GM19438 (cell line): ENCODE measurements around the gene ZCCHC7.

Experiments
- ATAC-seq: cut with Tn5 transposase; IDR thresholded peaks from one replicate; pipeline ENCODE4 v1.9.1; 2021; ENCODE audit warnings: low read depth; ENCODE audit not compliant: unreplicated experiment

Gene ZCCHC7

GRCh38 chr9:37328556-37329227 lies 208.3 kb downstream of the ZCCHC7 start:
- ATAC-seq, result no peak

GRCh38 chr9:37329576-37329975 lies 209.2 kb downstream of the ZCCHC7 start:
- no peak for ATAC-seq

DNA sequence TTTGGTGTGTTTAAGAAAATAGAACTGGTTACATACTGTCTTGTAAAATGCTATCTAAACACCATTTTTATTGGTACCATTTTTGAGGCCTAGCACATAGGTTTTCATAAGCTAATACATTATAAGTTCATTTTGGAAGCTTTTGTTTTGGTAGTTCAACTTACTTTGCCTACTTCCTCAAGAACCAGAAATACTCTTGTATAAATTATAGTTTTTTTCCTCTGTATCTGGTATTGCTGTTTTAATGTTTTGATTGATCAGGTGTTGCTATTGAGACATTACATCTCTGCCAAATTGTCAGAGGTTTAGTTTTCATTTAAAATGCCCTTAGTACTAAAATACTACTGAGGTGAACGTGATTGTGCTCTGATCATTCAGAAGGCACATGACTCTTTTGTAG lies 211.5 kb downstream of the ZCCHC7 start:
- ATAC-seq, result no peak

GRCh38 chr9:37332578-37332977 lies 212.2 kb downstream of the ZCCHC7 start:
- no peak for ATAC-seq

- no peak for ATAC-seq
Observed at GRCh38 chr9:37333288-37333687, 212.9 kb downstream of the ZCCHC7 start.

DNA sequence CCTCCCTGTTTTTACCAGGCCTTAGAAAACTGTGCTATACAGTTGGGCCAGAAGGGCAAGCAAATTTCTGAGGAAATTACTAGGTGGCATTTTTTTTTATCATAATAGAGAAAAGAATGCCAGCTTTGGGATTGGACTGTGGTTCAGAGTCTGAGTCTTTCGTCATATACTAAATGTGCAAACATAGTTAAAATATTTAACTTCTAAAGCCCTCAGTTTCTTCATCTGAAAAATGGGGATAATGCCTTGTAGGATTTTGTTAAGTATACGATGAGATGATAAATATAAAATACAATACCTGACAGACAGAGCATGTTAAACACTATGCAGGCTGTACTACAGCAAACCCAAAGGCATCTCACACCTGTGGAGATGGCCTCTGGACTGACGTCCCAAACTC lies 214.9 kb downstream of the ZCCHC7 start:
- ATAC-seq, result no peak

- ATAC-seq, result no peak
Observed at GRCh38 chr9:37336150-37336549, 215.8 kb downstream of the ZCCHC7 start.

DNA sequence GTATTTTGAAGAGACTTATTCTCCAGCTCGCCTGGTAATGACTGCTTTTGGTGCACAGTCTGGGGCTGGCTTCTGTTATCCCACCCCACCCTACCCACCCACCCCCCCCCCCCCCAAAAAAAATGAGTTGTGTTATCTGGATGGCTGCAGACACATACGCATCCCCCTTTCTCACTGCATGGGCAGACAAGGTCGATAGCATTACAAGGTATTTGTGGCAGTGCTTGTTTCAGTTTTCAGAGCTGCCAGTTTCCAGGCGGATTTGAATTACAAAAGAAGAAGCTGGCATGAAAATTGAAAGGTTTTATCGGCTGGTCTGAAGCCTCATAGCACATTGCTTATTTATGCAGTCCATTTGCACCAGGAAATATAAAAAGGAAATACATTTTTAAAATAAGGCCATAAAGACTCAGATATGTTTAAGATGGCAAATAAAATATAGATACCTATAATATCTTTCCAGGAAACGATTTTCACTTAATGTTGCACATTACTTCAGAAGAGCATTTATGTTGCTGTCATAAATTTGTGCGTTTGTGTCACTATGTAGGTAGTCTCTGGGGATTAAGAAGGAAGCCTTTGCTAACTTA lies 217.0 kb downstream of the ZCCHC7 start:
- ATAC-seq, result no peak

GRCh38 chr9:37338218-37338617 lies 217.8 kb downstream of the ZCCHC7 start:
- no peak for ATAC-seq

DNA sequence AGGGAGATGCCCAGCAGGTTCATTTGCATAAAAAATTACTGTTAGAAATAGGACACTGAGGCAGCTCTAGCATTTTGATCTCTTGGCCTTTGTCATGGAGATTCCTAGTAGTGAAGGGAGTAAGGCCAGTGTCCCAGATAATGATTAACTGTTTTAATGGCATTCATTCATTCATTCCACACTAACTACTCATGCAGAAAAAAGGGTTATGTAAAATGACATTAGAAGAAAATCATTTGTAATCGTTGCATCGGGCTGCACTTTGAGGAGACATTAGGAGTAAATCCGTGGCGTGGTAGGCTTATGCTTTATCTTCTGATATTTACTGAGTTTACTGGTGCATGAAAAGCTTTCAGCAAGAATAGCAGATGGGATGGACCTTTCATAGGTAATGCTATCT lies 219.5 kb downstream of the ZCCHC7 start:
- ATAC-seq, result no peak

DNA sequence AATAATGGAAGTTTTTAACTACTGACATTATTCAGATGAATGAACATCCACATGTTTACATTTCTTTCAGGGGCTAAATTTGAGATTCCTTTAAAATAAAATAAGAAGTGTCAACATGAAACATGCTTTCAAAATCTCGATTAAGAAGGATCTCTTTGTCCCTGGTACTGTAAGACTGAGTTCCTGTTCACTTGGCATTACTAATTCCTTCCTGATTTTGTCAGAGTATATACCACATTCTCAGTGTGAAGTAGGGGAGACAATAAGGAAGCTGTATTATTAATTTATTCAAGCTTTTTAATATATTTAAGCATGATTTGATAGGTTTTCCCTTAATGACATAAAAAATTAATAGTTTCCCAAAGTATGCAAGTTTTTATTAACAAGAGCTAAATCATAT lies 220.6 kb downstream of the ZCCHC7 start:
- ATAC-seq, result no peak

DNA sequence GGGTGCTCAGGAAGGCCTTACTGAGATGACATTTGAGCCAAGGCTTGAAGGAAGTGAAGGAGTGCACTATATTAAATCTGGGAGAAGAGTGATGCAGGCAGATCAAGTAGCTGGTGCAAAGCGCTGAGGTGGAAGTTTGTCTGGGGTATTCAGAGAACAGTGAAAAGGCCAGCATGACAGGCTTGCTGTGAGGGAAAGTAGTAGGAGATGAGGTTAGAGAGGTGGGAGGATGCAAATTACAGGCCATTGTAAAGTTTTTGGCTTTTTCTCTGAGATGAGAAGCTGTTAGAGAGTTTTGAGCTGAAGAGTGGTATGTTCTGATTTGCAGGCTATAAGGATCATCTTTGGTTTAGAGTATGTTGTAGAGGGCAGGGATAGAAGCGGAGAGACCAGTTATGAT lies 221.3 kb downstream of the ZCCHC7 start:
- no peak for ATAC-seq

- no peak for ATAC-seq
Observed at GRCh38 chr9:37342493-37342892, 222.1 kb downstream of the ZCCHC7 start.

GRCh38 chr9:37342895-37343294 lies 222.5 kb downstream of the ZCCHC7 start:
- no peak for ATAC-seq

- ATAC-seq, result no peak
Observed at GRCh38 chr9:37343724-37344123, 223.3 kb downstream of the ZCCHC7 start.

DNA sequence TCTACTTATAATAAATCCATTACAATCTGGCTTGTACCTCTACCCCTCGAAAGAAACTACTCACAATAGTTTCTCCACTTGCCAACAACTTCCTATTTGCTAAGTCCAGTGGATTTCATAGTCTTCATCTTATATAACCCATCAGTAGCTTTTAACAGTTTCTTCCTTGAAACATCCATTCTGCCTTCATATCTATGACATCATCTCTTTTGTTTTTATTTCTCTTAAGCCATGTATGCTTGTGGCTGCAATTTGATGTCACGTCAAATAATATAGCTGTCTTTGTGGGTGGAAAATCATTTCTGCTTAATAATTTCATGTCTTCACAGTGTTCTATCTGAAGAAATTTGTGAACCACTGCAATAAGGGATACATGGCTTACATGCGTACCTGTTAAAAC lies 224.7 kb downstream of the ZCCHC7 start:
- ATAC-seq, result no peak

DNA sequence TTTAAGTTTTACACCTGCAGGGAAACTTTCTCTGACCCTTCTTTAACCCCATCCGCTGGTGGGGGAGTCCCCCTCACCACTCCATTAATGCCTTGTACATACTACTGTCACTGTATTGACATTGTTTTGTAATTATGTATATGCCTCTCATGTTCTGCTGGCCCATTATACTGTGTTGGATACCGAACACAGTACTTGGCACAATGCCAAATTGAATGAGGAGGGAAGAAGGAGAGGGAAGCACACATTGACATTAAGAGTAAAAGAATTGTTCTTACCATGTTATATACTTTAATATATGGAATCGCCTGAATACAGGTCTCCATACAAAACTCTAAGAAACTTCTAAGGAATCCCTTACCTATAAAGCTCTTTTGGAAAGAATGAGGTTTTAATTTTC lies 228.5 kb downstream of the ZCCHC7 start:
- no peak for ATAC-seq

DNA sequence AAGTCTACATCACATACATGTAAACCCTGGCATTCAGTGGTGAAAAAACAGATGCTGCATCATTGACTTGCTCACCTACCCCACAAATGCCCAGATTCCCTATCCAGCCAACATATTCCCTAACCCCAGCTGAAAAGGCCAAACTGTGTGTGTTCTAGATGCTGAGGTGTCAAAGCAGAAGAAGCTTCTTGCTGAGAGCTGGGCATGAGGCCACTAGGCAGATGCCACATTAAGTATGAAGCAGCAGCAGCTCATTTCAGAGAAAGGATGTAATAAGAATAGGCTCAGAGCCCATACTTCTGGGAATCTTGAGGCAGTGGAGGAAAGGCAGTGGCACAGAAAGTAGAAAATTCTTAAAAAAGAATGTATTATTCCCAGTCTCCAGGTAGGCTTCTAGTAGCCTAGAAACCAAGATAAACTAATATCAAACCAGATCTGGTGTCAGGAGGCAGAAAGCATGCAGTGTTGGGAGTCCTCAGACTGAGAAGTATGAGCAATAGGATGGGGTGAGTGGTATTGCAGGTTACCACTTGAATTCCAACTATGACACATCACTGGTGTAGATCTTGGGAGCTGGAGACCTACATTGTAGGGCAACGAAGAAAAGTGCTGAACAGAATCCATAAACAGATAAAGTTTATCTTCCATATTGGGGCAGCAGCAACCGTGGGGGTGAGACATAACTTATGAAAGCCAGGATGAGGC lies 230.3 kb downstream of the ZCCHC7 start:
- no peak for ATAC-seq

DNA sequence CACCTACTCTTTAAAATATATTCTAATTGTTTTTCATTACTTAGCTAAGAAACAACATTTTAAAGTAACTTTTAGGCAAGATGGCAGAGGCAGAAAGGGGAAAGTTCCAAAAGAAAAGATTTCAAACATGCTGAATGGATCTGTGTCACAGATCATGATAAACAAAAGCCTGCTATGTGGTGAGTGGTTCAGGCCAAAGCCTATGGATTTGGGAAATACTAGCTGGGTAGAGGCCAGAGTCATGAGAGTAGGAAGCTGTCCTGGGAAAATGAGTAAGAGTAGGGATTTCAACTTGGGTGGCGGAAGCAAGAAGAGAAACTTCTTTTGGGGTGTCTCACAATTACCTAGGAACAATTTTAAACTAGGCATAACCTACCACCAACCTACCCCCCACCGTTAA lies 233.4 kb downstream of the ZCCHC7 start:
- ATAC-seq, result no peak

DNA sequence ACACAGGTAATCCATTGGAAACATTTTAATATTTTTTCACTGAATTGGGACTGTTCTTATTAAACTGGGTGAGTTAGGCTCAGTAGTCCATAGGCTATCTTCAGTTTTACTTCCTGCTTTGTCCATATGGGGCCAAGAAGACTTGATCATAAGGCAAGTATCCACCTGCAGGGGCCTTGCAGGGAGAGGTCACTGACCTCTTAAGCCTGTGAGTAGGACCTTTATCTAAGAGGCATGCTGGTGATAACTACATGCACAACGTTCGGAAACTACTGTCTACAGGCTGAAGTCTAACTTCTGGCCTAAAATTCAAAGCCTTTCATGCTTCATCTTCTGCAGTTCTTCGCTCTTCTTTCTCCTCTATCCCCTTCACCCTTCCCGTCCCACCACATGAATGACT lies 242.1 kb downstream of the ZCCHC7 start:
- ATAC-seq, result no peak

DNA sequence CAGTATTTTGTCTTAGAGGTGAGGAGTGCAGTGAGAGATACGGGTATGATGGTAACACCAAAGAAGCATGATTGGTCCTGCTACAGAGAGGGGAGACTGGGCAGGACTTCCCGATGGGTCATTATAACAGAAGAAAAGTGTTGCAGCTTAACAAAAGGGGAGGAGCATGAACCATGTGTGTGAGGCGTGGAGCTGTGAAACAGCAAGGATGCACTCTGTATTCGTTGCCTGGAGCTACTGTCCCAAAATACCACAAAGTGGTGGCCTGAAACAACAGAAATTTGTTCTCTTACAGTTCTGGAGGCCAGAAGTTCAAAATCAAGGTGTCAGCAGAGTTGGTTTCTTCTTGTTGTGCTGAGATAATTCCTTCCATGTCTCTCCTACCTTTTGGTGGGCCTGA lies 242.8 kb downstream of the ZCCHC7 start:
- no peak for ATAC-seq

GRCh38 chr9:37364136-37364535 lies 243.8 kb downstream of the ZCCHC7 start:
- no peak for ATAC-seq
